SK-N-SH (cell line): ENCODE measurements around the gene HECW1. TPM values are rescaled to one million over a fixed set of nuclear protein-coding genes. Genes with fewer than 3 reads are reported as not detected.

ENCODE experiments used
- CTCF ChIA-PET: fragments of 300-600, 350-600 bp; formaldehyde crosslinking; extraction: SDS; loops from one replicate; lab custom pipeline; 2021; lab: Yijun Ruan, JAX
- POLR2A ChIA-PET: fragments of 350-600 bp; sonication (Branson Sonifier 250); formaldehyde crosslinking; extraction: SDS; loops from one replicate; lab custom pipeline; 2020; ENCODE audit warnings: antibody characterized with exemption, inconsistent platforms; lab: Yijun Ruan, JAX
- DNase-seq: peaks from one replicate; pipeline ENCODE4 v3.0.0; 2012
- H2AFZ ChIP-seq: fragments of 200-600 bp; sonication (generic); 2 replicates; pipeline ENCODE4 v1.8.1; 2016; ENCODE audit warnings: antibody characterized with exemption, mild to moderate bottlenecking, low read depth
- H3F3A ChIP-seq: fragments of 200-600 bp; sonication (generic); replicated peaks from 2 replicates; pipeline ENCODE3; 2016; ENCODE audit warnings: antibody characterized with exemption, mild to moderate bottlenecking; ENCODE audit not compliant: insufficient read depth
- H3K27ac ChIP-seq, 2 experiments: fragments of 200-500 bp in 1 of 2; fragments of 200-600 bp in 1 of 2; sonication (Bioruptor generic) in 1 of 2; sonication (generic), shearing (Covaris generic) in 1 of 2; 2 replicates each; pipeline versions ENCODE4 v1.5.1 to v1.6.1; 2014 to 2016; ENCODE audit warnings: low read depth in 2 of 2, inconsistent platforms in 1 of 2, low read length in 1 of 2, mild to moderate bottlenecking in 1 of 2, mixed read lengths in 1 of 2
- H3K27me3 ChIP-seq: fragments of 200-600 bp; sonication (generic), shearing (Covaris generic); 2 replicates; pipeline ENCODE4 v1.6.1; 2016; ENCODE audit warnings: mixed run types; ENCODE audit not compliant: insufficient read depth
- H3K36me3 ChIP-seq, 2 experiments: fragments of 200-500 bp in 1 of 2; fragments of 200-600 bp in 1 of 2; sonication (Bioruptor generic) in 1 of 2; sonication (generic) in 1 of 2; replicated peaks in 1 of 2; 2 replicates each; pipeline versions ENCODE3 to v1.5.1; 2014 to 2016; ENCODE audit warnings: low read length in 1 of 2, mild to moderate bottlenecking in 1 of 2; ENCODE audit not compliant: insufficient read depth in 2 of 2, control insufficient read depth in 1 of 2
- H3K4me1 ChIP-seq, 2 experiments: fragments of 200-500 bp in 1 of 2; fragments of 200-600 bp in 1 of 2; sonication (Bioruptor generic) in 1 of 2; sonication (generic), shearing (Covaris generic) in 1 of 2; 2 replicates each; pipeline versions ENCODE4 v1.5.1 to v1.6.1; 2014 to 2016; ENCODE audit warnings: low read depth in 1 of 2, low read length in 1 of 2, mixed run types in 1 of 2; ENCODE audit not compliant: insufficient read depth in 2 of 2, control insufficient read depth in 1 of 2
- H3K4me2 ChIP-seq: fragments of 200-600 bp; sonication (generic), shearing (Covaris generic); 2 replicates; pipeline ENCODE4 v1.6.1; 2017; ENCODE audit warnings: mixed run types
- H3K4me3 ChIP-seq, 2 experiments: fragments of 200-500 bp in 1 of 2; fragments of 200-600 bp in 1 of 2; sonication (Bioruptor generic) in 1 of 2; sonication (generic), shearing (Covaris generic) in 1 of 2; 2 replicates each; pipeline versions ENCODE4 v1.5.1 to v1.8.1; 2014 to 2016; ENCODE audit warnings: low read depth in 2 of 2, inconsistent platforms in 1 of 2, low read length in 1 of 2, mild to moderate bottlenecking in 1 of 2, mixed read lengths in 1 of 2, moderate library complexity in 1 of 2
- H3K79me2 ChIP-seq: fragments of 200-600 bp; sonication (generic); 2 replicates; pipeline ENCODE4 v1.8.1; 2017; ENCODE audit warnings: mild to moderate bottlenecking; ENCODE audit not compliant: insufficient read depth
- H3K9ac ChIP-seq: fragments of 200-600 bp; sonication (generic); 2 replicates; pipeline ENCODE4 v1.6.1; 2017; ENCODE audit warnings: mixed run types
- H3K9me2 ChIP-seq: fragments of 200-600 bp; sonication (generic); 2 replicates; pipeline ENCODE4 v1.6.1; 2017; ENCODE audit warnings: mixed run types
- H3K9me3 ChIP-seq: fragments of 200-600 bp; sonication (generic); 2 replicates; pipeline ENCODE4 v1.6.1; 2017; ENCODE audit warnings: mixed run types, mild to moderate bottlenecking, moderate library complexity
- H4K20me1 ChIP-seq: fragments of 200-600 bp; sonication (generic); 2 replicates; pipeline ENCODE4 v1.6.1; 2017; ENCODE audit warnings: mild to moderate bottlenecking, mixed run types; ENCODE audit not compliant: insufficient read depth
- CHD2 ChIP-seq: fragments of 150-350 bp; IDR thresholded peaks from 2 replicates; pipeline ENCODE4 v1.6.1; 2018; ENCODE audit warnings: low read length; ENCODE audit not compliant: partially characterized antibody
- ELF1 ChIP-seq: IDR thresholded peaks from 2 replicates; pipeline ENCODE4 v1.4.0; 2012
- EZH2phosphoT487 ChIP-seq: fragments of 200-600 bp; sonication (generic); IDR thresholded peaks from 2 replicates; pipeline ENCODE4 v1.6.1; 2017; ENCODE audit warnings: low read depth, mixed run types, mild to moderate bottlenecking, antibody characterized with exemption, moderate library complexity, borderline replicate concordance
- FOSL2 ChIP-seq: IDR thresholded peaks from 2 replicates; pipeline ENCODE4 v1.4.0; 2012; ENCODE audit warnings: low read depth, mild to moderate bottlenecking, moderate library complexity, borderline replicate concordance
- FOXJ3 ChIP-seq: sonication (generic); formaldehyde crosslinking; IDR thresholded peaks from 2 replicates; pipeline ENCODE4 v1.5.1; 2020; ENCODE audit warnings: mild to moderate bottlenecking, missing genetic modification reagents
- GABPA ChIP-seq: IDR thresholded peaks from 2 replicates; pipeline ENCODE4 v1.4.0; 2012; ENCODE audit warnings: low read depth, mild to moderate bottlenecking
- GATA2 ChIP-seq: sonication (generic); formaldehyde crosslinking; IDR thresholded peaks from 2 replicates; pipeline ENCODE4 v1.5.0; 2020; ENCODE audit warnings: mild to moderate bottlenecking, missing genetic modification reagents
- JUND ChIP-seq: IDR thresholded peaks from 2 replicates; pipeline ENCODE4 v1.4.0; 2012
- MAX ChIP-seq: IDR thresholded peaks from 2 replicates; pipeline ENCODE4 v1.4.0; 2012; ENCODE audit warnings: low read depth
- NFIC ChIP-seq: IDR thresholded peaks from 2 replicates; pipeline ENCODE4 v1.4.0; 2012; ENCODE audit warnings: borderline replicate concordance
- NRF1 ChIP-seq: IDR thresholded peaks from 2 replicates; pipeline ENCODE4 v1.6.1; 2012; ENCODE audit warnings: low read depth, mild to moderate bottlenecking, low read length
- PBX3 ChIP-seq: IDR thresholded peaks from 2 replicates; pipeline ENCODE4; 2012
- POLR2AphosphoS5 ChIP-seq: IDR thresholded peaks from 2 replicates; pipeline ENCODE4 v1.6.1; 2012; ENCODE audit warnings: low read depth, low read length
- RCOR1 ChIP-seq: fragments of 150-350 bp; IDR thresholded peaks from 2 replicates; pipeline ENCODE4 v1.6.1; 2017; ENCODE audit warnings: antibody characterized with exemption, low read length
- REST ChIP-seq: IDR thresholded peaks from 2 replicates; pipeline ENCODE4 v1.6.1; 2012; ENCODE audit warnings: mild to moderate bottlenecking, low read depth, low read length, moderate library complexity
- RFX5 ChIP-seq: IDR thresholded peaks from 2 replicates; pipeline ENCODE4 v1.6.1; 2012; ENCODE audit warnings: mild to moderate bottlenecking, improper control_type of control experiment, low read length
- RXRA ChIP-seq: IDR thresholded peaks from 2 replicates; pipeline ENCODE4 v1.4.0; 2012; ENCODE audit warnings: low read depth, mild to moderate bottlenecking, borderline replicate concordance
- SIN3A ChIP-seq: IDR thresholded peaks from 2 replicates; pipeline ENCODE4 v1.6.1; 2012; ENCODE audit warnings: low read depth, mild to moderate bottlenecking, low read length, moderate library complexity, borderline replicate concordance
- TAF1 ChIP-seq: IDR thresholded peaks from 2 replicates; pipeline ENCODE4 v1.6.1; 2012; ENCODE audit warnings: low read depth, mild to moderate bottlenecking, low read length, moderate library complexity, borderline replicate concordance
- TCF12 ChIP-seq: IDR thresholded peaks from 2 replicates; pipeline ENCODE4 v1.4.0; 2012
- TEAD4 ChIP-seq: IDR thresholded peaks from 2 replicates; pipeline ENCODE4 v1.4.0; 2012; ENCODE audit warnings: mild to moderate bottlenecking, borderline replicate concordance; ENCODE audit not compliant: insufficient read depth
- WGBS: methylation state at CpG from one replicate; pipeline ENCODE4 v1.1.6; 2017; ENCODE audit warnings: low lambda C conversion rate; 5-methylcytosine and 5-hydroxymethylcytosine counted together
- polyA plus RNA-seq, 3 experiments: library from polyadenylated mRNA; depleted of rRNA; stranded (reverse); fragments of >200 nt; gene quantifications; 2 replicates each; pipeline ENCODE4 v1.2.3, GENCODE V29; 2012
- TF ChIP-seq, protein P1 (sequence below): IDR thresholded peaks from 2 replicates; pipeline ENCODE4 v1.4.0; 2012; ENCODE audit warnings: low read depth, borderline replicate concordance

The HECW1 gene
- polyA plus RNA-seq, 1 of the 3 experiments (the other 2 are of a cell fraction) = not detected

GRCh38 chr7:43582503-43583423, 470.3 kb downstream of the HECW1 start, which contains the start of gene STK17A (continued):
- TF ChIP-seq SIN3A = peak; percentile 32; the same call in 1 of the 2 replicates
- peak; percentile 84 for TF ChIP-seq CHD2
- TF ChIP-seq FOXJ3 (CRISPR knock-in tag) = no peak
- TF ChIP-seq NFIC = no peak
- peak; percentile 89 for TF ChIP-seq PBX3
- TF ChIP-seq, protein P1, sequence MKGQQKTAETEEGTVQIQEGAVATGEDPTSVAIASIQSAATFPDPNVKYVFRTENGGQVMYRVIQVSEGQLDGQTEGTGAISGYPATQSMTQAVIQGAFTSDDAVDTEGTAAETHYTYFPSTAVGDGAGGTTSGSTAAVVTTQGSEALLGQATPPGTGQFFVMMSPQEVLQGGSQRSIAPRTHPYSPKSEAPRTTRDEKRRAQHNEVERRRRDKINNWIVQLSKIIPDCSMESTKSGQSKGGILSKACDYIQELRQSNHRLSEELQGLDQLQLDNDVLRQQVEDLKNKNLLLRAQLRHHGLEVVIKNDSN = no peak
- TF ChIP-seq TCF12 = peak; percentile 37; the same call in 1 of the 2 replicates
- peak; percentile 57 for TF ChIP-seq NRF1
- TF ChIP-seq RFX5 = no peak; the same call in 1 of the 2 replicates
- TF ChIP-seq TAF1 = peak; percentile 98
- TF ChIP-seq RCOR1 = peak; percentile 97
- TF ChIP-seq TEAD4 = no peak
- no peak for TF ChIP-seq JUND

DNA sequence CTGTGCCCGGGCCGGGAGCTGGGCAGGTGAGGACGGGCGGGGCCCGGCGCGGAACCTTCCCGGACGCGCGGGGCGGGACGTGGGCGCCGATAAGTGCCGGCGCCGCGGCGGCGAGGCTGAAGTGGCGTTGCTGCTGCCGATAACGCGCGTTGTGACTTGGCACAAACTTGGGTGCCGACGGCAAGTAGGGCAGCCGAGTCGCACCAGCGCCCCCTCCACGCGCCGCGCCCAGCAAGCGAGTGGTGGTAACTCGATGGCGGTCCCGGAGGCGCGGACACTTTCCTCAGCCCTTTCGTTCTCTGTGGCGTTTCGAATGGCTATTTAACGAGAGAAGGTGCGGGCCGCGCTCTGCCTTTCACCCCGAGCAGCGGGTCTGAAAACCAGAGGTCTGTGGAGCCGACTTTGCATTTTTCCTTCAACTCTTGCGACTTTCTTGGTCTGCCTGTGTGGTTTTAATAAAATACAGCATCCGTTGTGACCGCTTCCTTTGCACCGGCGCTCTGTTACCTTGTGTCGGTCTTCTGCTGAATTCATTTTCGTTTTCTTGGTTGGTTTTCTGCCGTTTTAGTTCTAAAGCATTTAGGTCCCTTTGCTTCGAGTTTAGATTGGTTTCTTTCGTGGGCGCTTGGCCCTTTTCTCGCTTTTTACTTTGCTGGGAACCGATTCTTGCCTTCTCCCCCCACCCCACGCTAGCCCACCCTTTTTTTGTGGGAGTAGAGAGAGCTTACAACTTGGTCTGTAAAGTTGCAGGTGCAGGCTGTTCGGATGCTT, 471.2 kb downstream of the HECW1 start:
- peak overlapping the region; percentile 70 to 98 for H3K4me3 ChIP-seq
- no peaks in the 10 kb centered on the region for H3K9me2 ChIP-seq
- H3K9me3 ChIP-seq = no peaks in the 10 kb centered on the region
- H3K4me2 ChIP-seq = peak overlapping the region; percentile 94
- ChIA-PET POLR2A (interaction anchor here (0.6 to 1.6 kb wide), 8 partner anchors 9 to 343 kb away, joined by 3 to 18 read pairs (median 4); partner anchors contain the start of genes BLVRA, COA1 and UBE2D4), CTCF (interaction anchor here (0.6 to 8.5 kb wide), 97 partner anchors 8 to 660 kb away, joined by 3 to 346 read pairs (median 7); partner anchors contain the start of genes BLVRA, COA1 and UBE2D4)
- no peak overlapping the region for H2AFZ ChIP-seq
- peaks cover 0 to 5% of the 10 kb centered on the region in 2 experiments for H3K36me3 ChIP-seq
- under 1% methylated on average over 42 of the region's 66 CpGs for WGBS
- peaks cover 56% of the 10 kb centered on the region for H4K20me1 ChIP-seq
- peaks cover 20 to 23% of the 10 kb centered on the region in 2 experiments; a peak in 3 of 4 replicates for H3K4me1 ChIP-seq
- H3K27me3 ChIP-seq = no peaks in the 10 kb centered on the region
- peak; percentile 76 for DNase-seq
- peak overlapping the region; percentile 90 for H3K9ac ChIP-seq
- peak overlapping the region; percentile 83 to 88 for H3K27ac ChIP-seq
- peaks cover 56% of the 10 kb centered on the region for H3K79me2 ChIP-seq
- peaks cover 7% of the 10 kb centered on the region for H3F3A ChIP-seq
- TF ChIP-seq POLR2AphosphoS5 (peak; percentile 9; the same call in 1 of the 2 replicates), FOSL2 (no peak), GATA2 (CRISPR knock-in tag) (no peak), REST (no peak), RXRA (no peak), ELF1 (no peak), NRF1 (no peak), NFIC (no peak), JUND (no peak), GABPA (no peak), SIN3A (no peak; the same call in 1 of the 2 replicates), EZH2phosphoT487 (no peak), MAX (peak; percentile 56; the same call in 1 of the 2 replicates), RFX5 (no peak), FOXJ3 (CRISPR knock-in tag) (no peak; the same call in 1 of the 2 replicates), CHD2 (no peak)
